HG02623 (cell line): Measurements from ENCODE around the gene RALB.
A peak's percentile ranks its signal among the peaks of the same experiment; 100 is the strongest.
"Not testable (repeated sequence)": the region's sequence is repeated elsewhere in the genome, so short reads cannot be mapped to it uniquely, and the experiment has no call there.

ENCODE experiments used
- ATAC-seq: cut with Tn5 transposase; IDR thresholded peaks from one replicate; pipeline ENCODE4 v1.9.1; 2021; ENCODE audit warnings: moderate library complexity; ENCODE audit not compliant: unreplicated experiment

The RALB gene

GRCh38 chr2:120224735-120225548 is 27.7 kb upstream of the RALB start:
- ATAC-seq = no peak

- ATAC-seq = no peak
Measured at GRCh38 chr2:120225549-120226065, 27.0 kb upstream of the RALB start.

GRCh38 chr2:120226316-120226715 is 26.3 kb upstream of the RALB start:
- no peak for ATAC-seq

- no peak for ATAC-seq
Measured at GRCh38 chr2:120227111-120227991, 25.3 kb upstream of the RALB start.

GRCh38 chr2:120228503-120228902 is 24.1 kb upstream of the RALB start:
- no peak for ATAC-seq

GRCh38 chr2:120229341-120229740 is 23.3 kb upstream of the RALB start:
- no peak for ATAC-seq

GRCh38 chr2:120230515-120231471 is 21.9 kb upstream of the RALB start:
- no peak for ATAC-seq

- no peak for ATAC-seq
Measured at GRCh38 chr2:120231564-120231973, 21.1 kb upstream of the RALB start.

GRCh38 chr2:120231974-120232635 is 20.5 kb upstream of the RALB start:
- peak; percentile 88 for ATAC-seq

GRCh38 chr2:120233292-120233691 is 19.4 kb upstream of the RALB start:
- ATAC-seq = no peak

GRCh38 chr2:120235158-120235557 is 17.5 kb upstream of the RALB start:
- ATAC-seq = not testable (repeated sequence)

- no peak for ATAC-seq
Measured at GRCh38 chr2:120235681-120236080, 17.0 kb upstream of the RALB start.

- no peak for ATAC-seq
Measured at GRCh38 chr2:120236316-120236715, 16.3 kb upstream of the RALB start.

- ATAC-seq = no peak
Measured at GRCh38 chr2:120236791-120237190, 15.9 kb upstream of the RALB start.

GRCh38 chr2:120237491-120237902 is 15.2 kb upstream of the RALB start:
- ATAC-seq = no peak

- no peak for ATAC-seq
Measured at GRCh38 chr2:120238728-120239487, 13.7 kb upstream of the RALB start.

- ATAC-seq = no peak
Measured at GRCh38 chr2:120239488-120240287, 13.0 kb upstream of the RALB start.

GRCh38 chr2:120240901-120241429 is 11.7 kb upstream of the RALB start:
- ATAC-seq = no peak
